ENCODE results near the gene PWWP2B. TPM values are rescaled to one million over a fixed set of nuclear protein-coding genes. Genes with fewer than 3 reads are reported as not detected.

Gene PWWP2B
- total and polyA plus RNA-seq, 2 experiments from 2014 or later = 2.3 to 12.8 TPM

- DNase-seq (ENCODE audit: low spot score) (no peak), ATAC-seq (peak; percentile 6)
- Histone ChIP-seq H3K27me3 (ENCODE audit: insufficient read depth) (no peaks in the 10 kb centered on the region), H3F3A (replicated peaks; ENCODE audit: low read depth) (0 out of 2 replicates have a peak, but pooled peaks cover 17% of the 10 kb centered on the region), H3K4me3 (no peak overlapping the region), H3K4me2 (no peak overlapping the region), H3K4me1 (ENCODE audit: insufficient read depth) (peaks cover 15% of the 10 kb centered on the region), H4K20me1 (replicated peaks; ENCODE audit: insufficient read depth) (no peaks in the 10 kb centered on the region), H2AFZ (no peak overlapping the region), H3K27ac (ENCODE audit: low read depth) (no peak overlapping the region), H3K79me2 (replicated peaks; ENCODE audit: insufficient read depth) (no peaks in the 10 kb centered on the region), H3K9me2 (ENCODE audit: insufficient read depth) (no peaks in the 10 kb centered on the region), H3K36me3 (ENCODE audit: insufficient read depth) (no peaks in the 10 kb centered on the region)
- Mint-ChIP-seq H3K4me3 (no peak overlapping the region; the same call in 2 of the 3 replicates), H3K4me1 (peaks cover 30% of the 10 kb centered on the region), H3K9me3 (no peaks in the 10 kb centered on the region; the same call in 2 of the 3 replicates), H3K27me3 (ENCODE audit: insufficient read depth, low read depth, poor library complexity) (peaks cover 3% of the 10 kb centered on the region), H3K27ac (peak overlapping the region; percentile 44; the same call in 1 of the 2 replicates), H3K36me3 (ENCODE audit: low read depth) (no peaks in the 10 kb centered on the region; the same call in 2 of the 3 replicates)
- TF ChIP-seq NANOG (IDR thresholded peaks at IDR 0.05; ENCODE audit: borderline replicate concordance) (no peak), CTCF (conservative IDR thresholded peaks at IDR 0.05; ENCODE audit: low read depth in 2 of 2) (no peak), ZNF114 (CRISPR knock-in tag; IDR thresholded peaks at IDR 0.05) (no peak), EZH2 (IDR thresholded peaks at IDR 0.05; ENCODE audit: low read depth, unreplicated experiment) (no peak), CREB1 (CRISPR knock-in tag; IDR thresholded peaks at IDR 0.05; ENCODE audit: low read depth) (no peak), ZNF331 (CRISPR knock-in tag; IDR thresholded peaks at IDR 0.05; ENCODE audit: low read depth) (no peak), POLR2AphosphoS5 (IDR thresholded peaks at IDR 0.05; ENCODE audit: low read depth) (no peak)
- TF ChIP-seq, protein P1, sequence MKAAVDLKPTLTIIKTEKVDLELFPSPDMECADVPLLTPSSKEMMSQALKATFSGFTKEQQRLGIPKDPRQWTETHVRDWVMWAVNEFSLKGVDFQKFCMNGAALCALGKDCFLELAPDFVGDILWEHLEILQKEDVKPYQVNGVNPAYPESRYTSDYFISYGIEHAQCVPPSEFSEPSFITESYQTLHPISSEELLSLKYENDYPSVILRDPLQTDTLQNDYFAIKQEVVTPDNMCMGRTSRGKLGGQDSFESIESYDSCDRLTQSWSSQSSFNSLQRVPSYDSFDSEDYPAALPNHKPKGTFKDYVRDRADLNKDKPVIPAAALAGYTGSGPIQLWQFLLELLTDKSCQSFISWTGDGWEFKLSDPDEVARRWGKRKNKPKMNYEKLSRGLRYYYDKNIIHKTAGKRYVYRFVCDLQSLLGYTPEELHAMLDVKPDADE (IDR thresholded peaks at IDR 0.05) = no peak
- TF ChIP-seq, protein P2, sequence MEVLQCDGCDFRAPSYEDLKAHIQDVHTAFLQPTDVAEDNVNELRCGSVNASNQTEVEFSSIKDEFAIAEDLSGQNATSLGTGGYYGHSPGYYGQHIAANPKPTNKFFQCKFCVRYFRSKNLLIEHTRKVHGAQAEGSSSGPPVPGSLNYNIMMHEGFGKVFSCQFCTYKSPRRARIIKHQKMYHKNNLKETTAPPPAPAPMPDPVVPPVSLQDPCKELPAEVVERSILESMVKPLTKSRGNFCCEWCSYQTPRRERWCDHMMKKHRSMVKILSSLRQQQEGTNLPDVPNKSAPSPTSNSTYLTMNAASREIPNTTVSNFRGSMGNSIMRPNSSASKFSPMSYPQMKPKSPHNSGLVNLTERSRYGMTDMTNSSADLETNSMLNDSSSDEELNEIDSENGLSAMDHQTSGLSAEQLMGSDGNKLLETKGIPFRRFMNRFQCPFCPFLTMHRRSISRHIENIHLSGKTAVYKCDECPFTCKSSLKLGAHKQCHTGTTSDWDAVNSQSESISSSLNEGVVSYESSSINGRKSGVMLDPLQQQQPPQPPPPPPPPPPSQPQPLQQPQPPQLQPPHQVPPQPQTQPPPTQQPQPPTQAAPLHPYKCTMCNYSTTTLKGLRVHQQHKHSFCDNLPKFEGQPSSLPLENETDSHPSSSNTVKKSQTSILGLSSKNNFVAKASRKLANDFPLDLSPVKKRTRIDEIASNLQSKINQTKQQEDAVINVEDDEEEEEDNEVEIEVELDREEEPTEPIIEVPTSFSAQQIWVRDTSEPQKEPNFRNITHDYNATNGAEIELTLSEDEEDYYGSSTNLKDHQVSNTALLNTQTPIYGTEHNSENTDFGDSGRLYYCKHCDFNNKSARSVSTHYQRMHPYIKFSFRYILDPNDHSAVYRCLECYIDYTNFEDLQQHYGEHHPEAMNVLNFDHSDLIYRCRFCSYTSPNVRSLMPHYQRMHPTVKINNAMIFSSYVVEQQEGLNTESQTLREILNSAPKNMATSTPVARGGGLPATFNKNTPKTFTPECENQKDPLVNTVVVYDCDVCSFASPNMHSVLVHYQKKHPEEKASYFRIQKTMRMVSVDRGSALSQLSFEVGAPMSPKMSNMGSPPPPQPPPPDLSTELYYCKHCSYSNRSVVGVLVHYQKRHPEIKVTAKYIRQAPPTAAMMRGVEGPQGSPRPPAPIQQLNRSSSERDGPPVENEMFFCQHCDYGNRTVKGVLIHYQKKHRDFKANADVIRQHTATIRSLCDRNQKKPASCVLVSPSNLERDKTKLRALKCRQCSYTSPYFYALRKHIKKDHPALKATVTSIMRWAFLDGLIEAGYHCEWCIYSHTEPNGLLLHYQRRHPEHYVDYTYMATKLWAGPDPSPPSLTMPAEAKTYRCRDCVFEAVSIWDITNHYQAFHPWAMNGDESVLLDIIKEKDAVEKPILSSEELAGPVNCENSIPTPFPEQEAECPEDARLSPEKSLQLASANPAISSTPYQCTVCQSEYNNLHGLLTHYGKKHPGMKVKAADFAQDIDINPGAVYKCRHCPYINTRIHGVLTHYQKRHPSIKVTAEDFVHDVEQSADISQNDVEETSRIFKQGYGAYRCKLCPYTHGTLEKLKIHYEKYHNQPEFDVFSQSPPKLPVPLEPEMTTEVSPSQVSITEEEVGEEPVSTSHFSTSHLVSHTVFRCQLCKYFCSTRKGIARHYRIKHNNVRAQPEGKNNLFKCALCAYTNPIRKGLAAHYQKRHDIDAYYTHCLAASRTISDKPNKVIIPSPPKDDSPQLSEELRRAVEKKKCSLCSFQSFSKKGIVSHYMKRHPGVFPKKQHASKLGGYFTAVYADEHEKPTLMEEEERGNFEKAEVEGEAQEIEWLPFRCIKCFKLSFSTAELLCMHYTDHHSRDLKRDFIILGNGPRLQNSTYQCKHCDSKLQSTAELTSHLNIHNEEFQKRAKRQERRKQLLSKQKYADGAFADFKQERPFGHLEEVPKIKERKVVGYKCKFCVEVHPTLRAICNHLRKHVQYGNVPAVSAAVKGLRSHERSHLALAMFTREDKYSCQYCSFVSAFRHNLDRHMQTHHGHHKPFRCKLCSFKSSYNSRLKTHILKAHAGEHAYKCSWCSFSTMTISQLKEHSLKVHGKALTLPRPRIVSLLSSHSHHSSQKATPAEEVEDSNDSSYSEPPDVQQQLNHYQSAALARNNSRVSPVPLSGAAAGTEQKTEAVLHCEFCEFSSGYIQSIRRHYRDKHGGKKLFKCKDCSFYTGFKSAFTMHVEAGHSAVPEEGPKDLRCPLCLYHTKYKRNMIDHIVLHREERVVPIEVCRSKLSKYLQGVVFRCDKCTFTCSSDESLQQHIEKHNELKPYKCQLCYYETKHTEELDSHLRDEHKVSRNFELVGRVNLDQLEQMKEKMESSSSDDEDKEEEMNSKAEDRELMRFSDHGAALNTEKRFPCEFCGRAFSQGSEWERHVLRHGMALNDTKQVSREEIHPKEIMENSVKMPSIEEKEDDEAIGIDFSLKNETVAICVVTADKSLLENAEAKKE (CRISPR knock-in tag; IDR thresholded peaks at IDR 0.05) = no peak
These were observed 24.2 kb downstream of the PWWP2B start for GRCh38 chr10:132420981-132421846.
